HG03045 (cell line): ENCODE results near the gene TMEM235.
"Not testable (repeated sequence)": the region's sequence is repeated elsewhere in the genome, so short reads cannot be mapped to it uniquely, and the experiment has no call there.

ENCODE experiments used
- ATAC-seq: cut with Tn5 transposase; IDR thresholded peaks from one replicate; pipeline ENCODE4 v1.9.1; 2021; ENCODE audit warnings: mild to moderate bottlenecking, moderate library complexity; ENCODE audit not compliant: unreplicated experiment

The TMEM235 gene

GRCh38 chr17:78214706-78215061 is 16.7 kb upstream of the TMEM235 start:
- ATAC-seq = no peak

DNA sequence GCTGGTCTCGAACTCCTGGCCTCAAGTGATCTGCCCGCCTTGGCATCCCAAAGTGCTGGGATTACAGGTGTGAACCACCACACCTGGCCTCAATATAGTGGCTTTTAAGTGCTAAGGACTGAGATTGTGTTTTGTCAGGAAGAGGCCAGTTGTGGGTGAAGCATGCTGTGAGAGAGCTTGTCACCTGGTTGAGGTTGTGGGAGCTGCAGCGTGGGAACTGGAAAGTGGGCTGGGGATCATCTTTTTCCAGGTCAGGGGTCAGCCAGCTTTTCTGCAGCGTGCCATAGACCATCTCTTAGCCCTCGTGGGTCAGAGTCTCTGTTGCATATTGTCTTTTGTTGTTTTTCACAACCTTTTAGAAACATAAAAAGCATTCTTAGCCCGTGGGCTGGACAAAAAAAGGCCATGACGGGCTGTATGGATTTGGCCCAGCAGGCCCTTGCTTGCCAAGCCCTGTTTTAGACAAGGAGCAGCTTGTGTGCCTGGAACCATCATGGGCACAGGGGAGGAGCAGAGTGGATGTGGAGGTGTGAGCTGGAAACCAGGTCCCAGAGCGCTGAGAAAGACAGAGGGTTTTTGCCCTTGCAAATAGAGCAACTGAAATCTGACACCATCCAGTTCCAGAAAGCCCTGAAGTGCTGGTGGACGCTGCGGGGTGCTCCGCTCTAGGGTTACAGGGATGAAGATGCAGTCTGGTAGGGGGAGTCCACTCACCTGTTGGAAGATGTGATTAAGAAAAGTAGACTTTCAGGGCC is 11.9 kb upstream of the TMEM235 start:
- no peak for ATAC-seq

DNA sequence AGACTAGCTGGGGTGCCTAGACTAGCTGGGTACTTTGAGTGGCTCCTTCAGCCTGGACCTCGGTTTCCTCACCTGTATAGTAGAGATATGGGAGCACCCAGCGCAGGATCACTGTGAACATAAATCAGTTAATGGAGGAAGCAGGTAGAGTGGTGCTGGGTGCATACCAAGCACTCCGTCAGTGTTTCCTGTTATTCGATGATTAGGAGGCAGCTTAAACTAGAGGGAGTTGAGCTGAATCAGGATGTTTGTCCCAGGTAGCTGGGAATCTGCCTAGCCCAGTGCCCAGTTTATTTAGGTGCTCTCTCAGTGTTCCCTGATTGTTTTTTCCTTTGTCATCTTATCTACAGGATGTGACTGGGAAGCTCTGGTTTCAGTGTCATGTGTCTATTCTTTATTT is 8.4 kb upstream of the TMEM235 start:
- no peak for ATAC-seq

DNA sequence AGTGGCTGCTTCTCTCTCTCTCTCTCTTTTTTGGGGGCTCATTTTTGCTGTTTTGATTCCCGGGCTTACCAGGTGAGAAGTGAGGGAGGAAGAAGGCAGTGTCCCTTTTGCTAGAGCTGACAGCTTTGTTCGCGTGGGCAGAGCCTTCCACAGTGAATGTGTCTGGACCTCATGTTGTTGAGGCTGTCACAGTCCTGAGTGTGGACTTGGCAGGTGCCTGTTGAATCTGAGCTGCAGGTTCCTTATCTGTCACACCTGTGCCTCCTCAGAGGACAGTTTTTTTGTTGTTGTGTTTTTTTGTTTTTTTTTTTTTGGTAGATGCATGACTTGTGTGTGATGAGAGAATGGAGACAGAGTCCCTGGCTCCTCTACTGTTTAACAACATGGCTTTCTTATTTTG is 7.7 kb upstream of the TMEM235 start:
- no peak for ATAC-seq

DNA sequence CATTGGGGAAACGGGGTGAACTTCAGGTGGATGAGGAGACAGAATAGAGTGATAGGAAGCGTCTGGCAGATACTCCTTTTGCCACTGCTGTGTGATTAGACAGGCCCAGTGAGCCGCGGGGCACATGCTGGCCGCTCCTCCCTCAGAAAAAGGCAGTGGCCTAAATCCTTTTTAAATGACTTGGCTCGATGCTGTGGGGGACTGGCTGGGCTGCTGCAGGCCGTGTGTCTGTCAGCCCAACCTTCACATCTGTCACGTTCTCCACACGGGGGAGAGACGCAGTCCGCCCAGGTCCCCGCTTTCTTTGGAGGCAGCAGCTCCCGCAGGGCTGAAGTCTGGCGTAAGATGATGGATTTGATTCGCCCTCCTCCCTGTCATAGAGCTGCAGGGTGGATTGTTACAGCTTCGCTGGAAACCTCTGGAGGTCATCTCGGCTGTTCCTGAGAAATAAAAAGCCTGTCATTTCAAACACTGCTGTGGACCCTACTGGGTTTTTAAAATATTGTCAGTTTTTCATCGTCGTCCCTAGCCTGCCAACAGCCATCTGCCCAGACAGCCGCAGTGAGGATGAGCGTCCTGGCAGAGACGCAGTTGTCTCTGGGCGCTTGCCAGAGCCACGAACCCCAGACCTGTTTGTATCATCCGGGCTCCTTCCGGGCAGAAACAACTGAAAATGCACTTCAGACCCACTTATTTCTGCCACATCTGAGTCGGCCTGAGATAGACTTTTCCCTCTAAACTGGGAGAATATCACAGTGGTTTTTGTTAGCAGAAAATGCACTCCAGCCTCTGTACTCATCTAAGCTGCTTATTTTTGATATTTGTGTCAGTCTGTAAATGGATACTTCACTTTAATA is 7.0 kb upstream of the TMEM235 start:
- no peak for ATAC-seq

DNA sequence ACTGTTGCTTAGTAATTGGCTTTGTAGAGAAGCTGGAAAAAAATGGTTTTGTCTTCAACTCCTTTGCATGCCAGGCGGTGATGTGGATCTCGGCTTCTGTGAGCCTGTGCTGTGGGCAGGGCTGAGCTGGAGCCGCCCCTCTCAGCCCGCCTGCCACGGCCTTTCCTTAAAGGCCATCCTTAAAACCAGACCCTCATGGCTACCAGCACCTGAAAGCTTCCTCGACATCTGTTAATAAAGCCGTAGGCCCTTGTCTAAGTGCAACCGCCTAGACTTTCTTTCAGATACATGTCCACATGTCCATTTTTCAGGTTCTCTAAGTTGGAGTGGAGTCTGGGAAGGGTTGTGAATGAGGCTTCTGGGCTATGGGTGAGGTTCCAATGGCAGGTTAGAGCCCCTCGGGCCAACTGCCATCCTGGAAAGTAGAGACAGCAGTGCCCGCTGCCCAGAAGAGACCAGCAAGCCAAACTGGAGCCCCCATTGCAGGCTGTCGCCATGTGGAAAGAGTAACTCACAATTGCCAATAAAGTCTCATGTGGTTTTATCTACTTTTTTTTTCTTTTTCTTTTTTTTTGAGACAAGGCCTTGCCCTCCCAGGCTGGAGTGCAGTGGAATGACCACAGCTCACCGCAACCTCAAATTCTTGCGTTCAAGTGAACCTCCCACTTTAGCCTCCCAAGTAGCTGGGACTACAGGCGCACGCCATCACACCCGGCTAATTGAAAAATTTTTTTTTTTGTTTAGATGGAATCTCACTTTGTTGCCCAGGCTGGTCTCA is 6.2 kb upstream of the TMEM235 start:
- no peak for ATAC-seq

- no peak for ATAC-seq
Observed at GRCh38 chr17:78226055-78226758, 5.2 kb upstream of the TMEM235 start.

DNA sequence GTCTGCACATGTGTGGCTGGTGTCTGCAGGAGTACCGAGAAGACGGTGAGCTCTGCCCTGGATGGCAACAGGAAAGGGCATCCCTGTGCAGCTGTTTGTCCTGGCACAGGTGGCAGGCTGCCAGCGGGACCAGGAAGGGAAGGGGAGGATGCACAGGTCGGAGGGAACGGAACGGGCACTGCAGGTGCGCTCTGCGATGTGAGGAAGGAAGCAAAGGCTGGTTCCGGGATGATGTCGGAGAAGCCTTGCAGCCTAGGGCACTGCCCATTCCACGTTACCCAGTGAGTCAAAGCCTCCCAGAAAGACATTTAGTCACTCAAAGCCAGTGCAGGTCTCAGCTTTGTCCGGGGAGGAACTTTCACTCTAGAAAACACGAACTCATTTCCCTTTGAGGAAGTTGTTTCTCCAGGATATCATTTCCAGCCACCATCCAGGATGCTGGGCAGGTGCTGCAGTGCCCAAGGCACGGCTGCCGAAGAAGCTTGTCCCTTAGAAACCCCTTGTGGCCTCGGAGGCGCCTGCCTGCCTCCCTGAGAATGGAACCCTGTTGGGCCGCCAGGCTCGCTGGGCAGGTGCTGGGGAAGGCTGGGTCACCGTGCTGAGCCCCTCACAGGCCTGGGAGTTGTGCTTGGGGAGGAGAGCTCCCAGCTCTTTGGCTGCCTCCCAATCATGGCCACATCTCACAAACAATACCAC is 4.5 kb upstream of the TMEM235 start:
- no peak for ATAC-seq

GRCh38 chr17:78227455-78227916 is 3.9 kb upstream of the TMEM235 start:
- ATAC-seq = no peak

GRCh38 chr17:78228176-78228575 is 3.3 kb upstream of the TMEM235 start:
- ATAC-seq = no peak

DNA sequence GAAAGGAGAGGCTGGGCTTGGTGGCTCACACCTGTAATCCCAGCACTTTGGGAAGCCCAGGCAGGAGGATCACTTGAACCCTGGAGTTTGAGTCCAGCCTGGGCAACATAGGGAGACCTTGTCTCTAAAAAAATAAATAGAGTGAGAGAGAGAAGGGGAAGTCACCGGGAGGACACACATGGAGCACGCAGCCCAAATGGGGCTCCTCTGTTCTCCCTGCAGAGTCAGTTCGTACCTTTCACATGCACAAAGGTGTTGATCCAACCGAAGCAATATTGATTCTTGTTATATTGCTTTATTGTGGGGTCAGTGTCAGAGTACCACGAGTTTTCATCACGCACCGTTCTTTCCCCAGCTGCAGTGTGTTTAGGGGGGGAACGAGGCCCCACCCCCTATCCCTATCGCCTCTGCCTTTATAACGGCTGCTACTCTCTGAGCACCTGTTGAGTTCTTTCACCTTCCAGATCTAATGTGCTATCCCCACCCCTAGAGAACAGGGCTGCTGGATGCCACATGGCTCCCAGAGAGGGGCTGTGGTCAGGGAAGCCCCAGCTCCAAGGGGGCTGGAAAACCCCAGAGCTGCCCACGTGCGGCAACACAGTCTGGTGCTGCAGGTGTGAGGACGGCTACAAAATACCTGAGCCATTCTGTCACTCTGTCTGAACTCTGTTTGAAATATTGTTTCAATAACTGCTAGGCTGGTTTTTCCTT is 1.0 kb upstream of the TMEM235 start:
- ATAC-seq = no peak

DNA sequence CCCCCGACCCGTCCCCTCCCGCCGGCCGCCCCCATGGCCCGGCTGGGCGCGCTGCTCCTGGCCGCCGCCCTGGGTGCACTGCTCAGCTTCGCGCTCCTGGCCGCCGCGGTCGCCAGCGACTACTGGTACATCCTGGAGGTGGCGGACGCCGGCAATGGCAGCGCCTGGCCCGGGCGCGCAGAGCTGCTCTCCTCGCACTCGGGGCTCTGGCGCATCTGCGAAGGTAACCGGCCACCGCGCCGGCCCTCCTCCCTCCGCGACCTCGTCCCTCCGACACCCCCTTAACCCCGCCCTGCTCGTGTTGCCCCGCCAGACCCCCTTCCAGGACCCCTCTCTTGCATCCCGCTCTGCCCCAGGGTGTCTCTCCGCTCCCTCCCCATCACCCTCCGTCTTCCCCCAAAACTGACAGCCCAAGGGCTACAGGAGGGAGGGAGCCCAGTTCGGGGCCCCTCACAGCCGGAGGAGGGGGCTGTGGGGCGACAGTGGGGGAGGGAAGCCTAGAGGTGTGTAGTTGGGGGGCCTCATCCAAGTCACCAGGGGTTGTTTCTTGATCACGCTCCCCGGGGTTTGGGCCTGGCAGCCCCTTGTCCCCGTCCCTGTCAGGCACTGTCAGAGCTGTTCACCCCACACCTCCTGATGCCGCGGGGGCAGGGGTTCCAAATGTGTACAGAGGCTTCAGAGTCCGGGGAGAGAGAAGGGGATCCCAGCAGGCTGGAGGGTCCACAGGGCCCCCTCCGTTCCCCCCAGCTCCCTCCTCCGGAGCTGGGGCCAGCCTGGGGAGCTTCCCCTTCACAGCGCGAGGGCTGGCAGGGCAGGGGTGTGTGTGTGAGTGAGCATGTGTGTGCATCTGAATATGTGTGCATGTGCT is 794 bp downstream of the TMEM235 start:
- ATAC-seq = no peak

- no peak for ATAC-seq
Observed at GRCh38 chr17:78232859-78233173, 1.4 kb downstream of the TMEM235 start.

DNA sequence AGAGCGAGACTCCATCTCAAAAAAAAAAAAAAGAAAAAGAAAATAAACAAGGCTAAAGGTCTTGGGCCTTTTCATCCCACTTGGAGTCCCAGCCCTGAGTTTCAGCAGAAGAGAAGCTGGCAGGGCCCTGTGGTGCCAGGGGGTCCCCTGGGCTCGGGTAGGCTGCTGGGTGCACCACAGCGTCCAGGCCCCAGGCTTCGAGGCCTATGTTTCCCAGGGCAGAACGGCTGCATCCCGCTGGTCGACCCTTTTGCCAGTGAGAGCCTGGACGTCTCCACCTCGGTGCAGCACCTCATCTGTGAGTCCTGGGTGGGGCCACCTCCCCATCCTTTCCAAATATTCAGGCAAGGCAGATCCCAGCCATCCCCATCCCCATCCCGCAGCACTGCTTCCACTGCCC is 2.2 kb downstream of the TMEM235 start:
- ATAC-seq = no peak

- no peak for ATAC-seq
Observed at GRCh38 chr17:78234261-78234865, 2.9 kb downstream of the TMEM235 start.

DNA sequence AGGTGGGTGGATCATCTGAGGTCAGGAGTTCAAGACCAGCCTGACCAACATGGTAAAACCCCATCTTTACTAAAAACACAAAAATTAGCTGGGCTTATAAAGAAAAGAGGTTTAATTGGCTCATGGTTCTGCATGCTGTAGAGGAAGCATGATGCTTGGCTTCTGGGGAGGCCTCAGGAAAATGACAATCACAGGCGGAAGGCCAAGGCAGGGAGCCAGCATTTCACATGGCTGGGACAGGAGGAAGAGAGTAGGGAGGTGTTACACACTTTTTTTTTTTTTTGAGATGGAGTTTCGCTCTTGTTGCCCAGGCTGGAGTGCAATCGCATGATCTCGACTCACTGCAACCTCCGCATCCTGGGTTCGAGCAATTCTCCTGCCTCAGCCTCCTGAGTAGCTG is 3.6 kb downstream of the TMEM235 start:
- not testable (repeated sequence) for ATAC-seq

- ATAC-seq = no peak
Observed at GRCh38 chr17:78235885-78236284, 4.5 kb downstream of the TMEM235 start.

GRCh38 chr17:78236362-78237127 is 5.1 kb downstream of the TMEM235 start:
- no peak for ATAC-seq
